ENCODE data around the gene GALNTL6.
A peak's percentile ranks its signal among the peaks of the same experiment; 100 is the strongest.
"Not testable (repeated sequence)": the region's sequence is repeated elsewhere in the genome, so short reads cannot be mapped to it uniquely, and the experiment has no call there.

GALNTL6 gene

GRCh38 chr4:173009129-173009823 lies 1196.1 kb downstream of the GALNTL6 start:
- FAIRE-seq, result no peak
- no peak for DNase-seq (ENCODE audit: low spot score)

- no peak for DNase-seq (ENCODE audit: low spot score)
- FAIRE-seq, result no peak
Observed at GRCh38 chr4:173012608-173013007, 1199.4 kb downstream of the GALNTL6 start.

GRCh38 chr4:173013232-173013930 lies 1200.2 kb downstream of the GALNTL6 start:
- peak; percentile 20 for DNase-seq (ENCODE audit: low spot score)
- FAIRE-seq, result no peak

- peak; percentile 76 for FAIRE-seq
- peak; percentile 50 for DNase-seq (ENCODE audit: low spot score)
Observed at GRCh38 chr4:173014113-173014558, 1200.9 kb downstream of the GALNTL6 start.

GRCh38 chr4:173014836-173015235 lies 1201.6 kb downstream of the GALNTL6 start:
- no peak for DNase-seq (ENCODE audit: low spot score)
- FAIRE-seq, result no peak

- DNase-seq (ENCODE audit: low spot score) (no peak), FAIRE-seq (no peak)
Observed at GRCh38 chr4:173017802-173018201, 1204.6 kb downstream of the GALNTL6 start.

GRCh38 chr4:173018446-173018845 lies 1205.2 kb downstream of the GALNTL6 start:
- FAIRE-seq (no peak), DNase-seq (ENCODE audit: low spot score) (no peak)

- FAIRE-seq (no peak), DNase-seq (ENCODE audit: low spot score) (no peak)
Observed at GRCh38 chr4:173019664-173020063, 1206.5 kb downstream of the GALNTL6 start.

- not testable (repeated sequence) for DNase-seq (ENCODE audit: low spot score); FAIRE-seq
Observed at GRCh38 chr4:173021746-173022573, 1208.8 kb downstream of the GALNTL6 start.

- no peak for DNase-seq (ENCODE audit: low spot score)
- FAIRE-seq, result no peak
Observed at GRCh38 chr4:173024203-173024602, 1211.0 kb downstream of the GALNTL6 start.

GRCh38 chr4:173025131-173025530 lies 1211.9 kb downstream of the GALNTL6 start:
- FAIRE-seq, result peak; percentile 62
- DNase-seq (ENCODE audit: low spot score), result peak; percentile 58

- no peak for DNase-seq (ENCODE audit: low spot score)
- no peak for FAIRE-seq
Observed at GRCh38 chr4:173037242-173037641, 1224.0 kb downstream of the GALNTL6 start.

GRCh38 chr4:173038192-173038896 lies 1225.1 kb downstream of the GALNTL6 start:
- FAIRE-seq, result no peak
- DNase-seq (ENCODE audit: low spot score), result no peak

GRCh38 chr4:173039617-173040577 lies 1226.7 kb downstream of the GALNTL6 start:
- peak; percentile 74 for DNase-seq (ENCODE audit: low spot score)

GRCh38 chr4:173041482-173041881 lies 1228.3 kb downstream of the GALNTL6 start:
- DNase-seq (ENCODE audit: low spot score), result no peak
- no peak for FAIRE-seq

More at GRCh38 chr4:173039617-173040577, 1226.7 kb downstream of the GALNTL6 start:
- peak; percentile 89 for FAIRE-seq

GRCh38 chr4:173042139-173042538 lies 1228.9 kb downstream of the GALNTL6 start:
- FAIRE-seq; DNase-seq (ENCODE audit: low spot score): not testable (repeated sequence)

- DNase-seq (ENCODE audit: low spot score) (no peak), FAIRE-seq (peak; percentile 90)
Observed at GRCh38 chr4:173044340-173044739, 1231.1 kb downstream of the GALNTL6 start.

GRCh38 chr4:173045571-173045970 lies 1232.4 kb downstream of the GALNTL6 start:
- DNase-seq (ENCODE audit: low spot score) (no peak), FAIRE-seq (no peak)

GRCh38 chr4:173046144-173046543 lies 1232.9 kb downstream of the GALNTL6 start:
- DNase-seq (ENCODE audit: low spot score), result no peak
- FAIRE-seq, result no peak

GRCh38 chr4:173046818-173047217 lies 1233.6 kb downstream of the GALNTL6 start:
- FAIRE-seq (peak; percentile 97), DNase-seq (ENCODE audit: low spot score) (peak; percentile 98)

Data from RCC 7860 (cell line).